Nephron (organoid): ENCODE results near the gene CADPS.

Experiments
- H3K27ac Mint-ChIP-seq, 3 experiments: 2 replicates each; pipeline ENCODE4 v1.8.0; 2020; ENCODE audit warnings: mixed read lengths in 3 of 3, mild to moderate bottlenecking in 2 of 3, moderate library complexity in 1 of 3
- H3K27me3 Mint-ChIP-seq: 2 replicates; pipeline ENCODE4 v1.8.0; 2021; ENCODE audit warnings: low read depth, mild to moderate bottlenecking, moderate library complexity, mixed read lengths
- H3K36me3 Mint-ChIP-seq: 2 replicates; pipeline ENCODE4 v1.8.0; 2020; ENCODE audit warnings: low read depth, mixed read lengths
- H3K4me1 Mint-ChIP-seq: 2 replicates; pipeline ENCODE4 v1.8.0; 2020; ENCODE audit warnings: mixed read lengths
- H3K4me3 Mint-ChIP-seq, 3 experiments: 2 replicates each; pipeline ENCODE4 v1.8.0; 2020; ENCODE audit warnings: mild to moderate bottlenecking in 3 of 3, mixed read lengths in 3 of 3, moderate library complexity in 2 of 3
- H3K9me3 Mint-ChIP-seq: 2 replicates; pipeline ENCODE4 v1.8.0; 2020; ENCODE audit warnings: mixed read lengths
- TF ChIP-seq, protein P1 (sequence below), 3 experiments: fragments of 200-600 bp; sonication (generic); IDR thresholded peaks; one replicate each; pipeline ENCODE4 v1.5.0; 2021; ENCODE audit warnings: antibody characterized with exemption in 3 of 3; ENCODE audit not compliant: unreplicated experiment in 3 of 3

The CADPS gene

DNA sequence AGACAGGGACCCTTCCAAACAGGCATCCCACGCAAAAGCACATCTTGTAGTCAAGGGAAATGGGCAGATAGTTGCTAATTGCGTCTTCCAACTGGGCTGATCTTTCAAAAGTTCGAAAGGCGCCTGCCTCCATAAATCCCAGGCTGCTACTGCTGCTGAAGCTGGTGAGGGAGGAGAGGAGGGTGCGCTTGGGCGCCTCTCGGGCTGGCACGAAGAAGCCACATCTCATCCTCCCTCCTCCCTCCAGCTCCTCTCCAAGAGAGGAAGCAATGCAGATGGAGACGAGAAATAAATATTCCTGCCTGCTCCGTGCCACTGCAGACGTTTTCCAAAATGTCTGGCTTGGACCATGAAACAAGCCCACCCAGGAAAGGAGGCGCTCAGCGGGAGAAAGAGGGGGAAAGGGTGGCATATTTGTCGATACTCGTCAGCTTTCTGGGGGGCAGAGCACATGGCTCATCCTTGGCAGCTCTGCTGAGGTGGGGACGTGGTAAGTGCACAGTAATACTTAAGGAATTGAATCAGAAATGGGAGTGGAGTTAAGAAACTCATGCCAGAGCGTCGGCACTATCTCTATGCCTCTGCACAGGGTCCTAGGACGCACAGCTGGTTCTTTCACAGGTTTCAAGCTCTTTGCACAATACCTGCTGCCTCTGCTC lies 413.0 kb downstream of the CADPS start:
- Mint-ChIP-seq H3K36me3 (no peaks in the 10 kb centered on the region), H3K4me1 (no peaks in the 10 kb centered on the region), H3K4me3 (no peak overlapping the region), H3K9me3 (no peaks in the 10 kb centered on the region), H3K27ac (no peak overlapping the region), H3K27me3 (peaks cover 5% of the 10 kb centered on the region)
- TF ChIP-seq, protein P1, sequence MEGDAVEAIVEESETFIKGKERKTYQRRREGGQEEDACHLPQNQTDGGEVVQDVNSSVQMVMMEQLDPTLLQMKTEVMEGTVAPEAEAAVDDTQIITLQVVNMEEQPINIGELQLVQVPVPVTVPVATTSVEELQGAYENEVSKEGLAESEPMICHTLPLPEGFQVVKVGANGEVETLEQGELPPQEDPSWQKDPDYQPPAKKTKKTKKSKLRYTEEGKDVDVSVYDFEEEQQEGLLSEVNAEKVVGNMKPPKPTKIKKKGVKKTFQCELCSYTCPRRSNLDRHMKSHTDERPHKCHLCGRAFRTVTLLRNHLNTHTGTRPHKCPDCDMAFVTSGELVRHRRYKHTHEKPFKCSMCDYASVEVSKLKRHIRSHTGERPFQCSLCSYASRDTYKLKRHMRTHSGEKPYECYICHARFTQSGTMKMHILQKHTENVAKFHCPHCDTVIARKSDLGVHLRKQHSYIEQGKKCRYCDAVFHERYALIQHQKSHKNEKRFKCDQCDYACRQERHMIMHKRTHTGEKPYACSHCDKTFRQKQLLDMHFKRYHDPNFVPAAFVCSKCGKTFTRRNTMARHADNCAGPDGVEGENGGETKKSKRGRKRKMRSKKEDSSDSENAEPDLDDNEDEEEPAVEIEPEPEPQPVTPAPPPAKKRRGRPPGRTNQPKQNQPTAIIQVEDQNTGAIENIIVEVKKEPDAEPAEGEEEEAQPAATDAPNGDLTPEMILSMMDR (IDR thresholded peaks at IDR 0.05; ENCODE audit: unreplicated experiment in 3 of 3), result no peak

DNA sequence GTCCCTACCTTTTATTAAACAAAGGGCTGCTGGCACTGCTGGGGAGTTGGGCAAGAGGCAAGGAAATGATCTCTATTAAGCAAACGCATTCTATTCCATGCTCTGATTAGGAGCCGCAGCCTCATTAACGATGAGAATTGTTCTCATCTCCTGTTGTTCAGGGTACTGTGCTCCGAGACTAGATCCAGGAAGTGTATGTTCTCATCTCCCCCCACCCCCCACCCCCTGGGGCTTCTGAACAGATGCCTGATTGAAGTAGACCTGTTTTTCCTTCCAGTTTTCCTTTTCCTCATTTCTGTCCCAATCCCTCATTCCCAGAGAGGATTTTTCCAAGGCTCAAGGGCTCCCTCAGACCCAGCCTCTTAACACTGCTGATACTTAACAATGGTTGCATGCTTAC lies 420.3 kb downstream of the CADPS start:
- no peaks in the 10 kb centered on the region for H3K4me1 Mint-ChIP-seq
- no peak overlapping the region for H3K27ac Mint-ChIP-seq
- no peaks in the 10 kb centered on the region for H3K36me3 Mint-ChIP-seq
- TF ChIP-seq, protein P1 (IDR thresholded peaks at IDR 0.05; ENCODE audit: unreplicated experiment in 3 of 3), result no peak
- no peaks in the 10 kb centered on the region for H3K9me3 Mint-ChIP-seq
- peaks cover 16% of the 10 kb centered on the region for H3K27me3 Mint-ChIP-seq
- no peak overlapping the region for H3K4me3 Mint-ChIP-seq

DNA sequence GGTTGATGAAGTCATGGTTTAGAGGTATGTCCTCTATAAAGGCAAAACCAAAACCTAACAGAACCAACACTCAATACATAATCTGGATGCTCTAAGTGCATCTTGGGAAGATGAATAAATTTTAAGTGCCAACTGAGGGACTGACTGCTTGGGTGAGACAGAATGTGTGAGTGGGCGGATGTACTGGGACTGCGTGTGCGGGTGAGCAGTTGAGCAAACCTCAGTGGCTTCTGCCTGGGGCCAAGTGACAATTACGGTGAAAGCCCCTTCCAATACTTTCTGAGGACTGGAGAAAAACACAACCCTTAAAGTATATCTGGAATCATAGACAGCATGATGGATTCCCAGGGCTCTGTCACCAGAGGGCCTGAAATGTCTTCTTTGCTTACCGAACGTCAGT lies 421.8 kb downstream of the CADPS start:
- no peak overlapping the region for H3K4me3 Mint-ChIP-seq
- TF ChIP-seq, protein P1 (IDR thresholded peaks at IDR 0.05; ENCODE audit: unreplicated experiment in 3 of 3), result no peak
- no peaks in the 10 kb centered on the region for H3K36me3 Mint-ChIP-seq
- H3K27me3 Mint-ChIP-seq, result peaks cover 16% of the 10 kb centered on the region
- no peaks in the 10 kb centered on the region for H3K9me3 Mint-ChIP-seq
- no peaks in the 10 kb centered on the region for H3K4me1 Mint-ChIP-seq
- no peak overlapping the region for H3K27ac Mint-ChIP-seq

DNA sequence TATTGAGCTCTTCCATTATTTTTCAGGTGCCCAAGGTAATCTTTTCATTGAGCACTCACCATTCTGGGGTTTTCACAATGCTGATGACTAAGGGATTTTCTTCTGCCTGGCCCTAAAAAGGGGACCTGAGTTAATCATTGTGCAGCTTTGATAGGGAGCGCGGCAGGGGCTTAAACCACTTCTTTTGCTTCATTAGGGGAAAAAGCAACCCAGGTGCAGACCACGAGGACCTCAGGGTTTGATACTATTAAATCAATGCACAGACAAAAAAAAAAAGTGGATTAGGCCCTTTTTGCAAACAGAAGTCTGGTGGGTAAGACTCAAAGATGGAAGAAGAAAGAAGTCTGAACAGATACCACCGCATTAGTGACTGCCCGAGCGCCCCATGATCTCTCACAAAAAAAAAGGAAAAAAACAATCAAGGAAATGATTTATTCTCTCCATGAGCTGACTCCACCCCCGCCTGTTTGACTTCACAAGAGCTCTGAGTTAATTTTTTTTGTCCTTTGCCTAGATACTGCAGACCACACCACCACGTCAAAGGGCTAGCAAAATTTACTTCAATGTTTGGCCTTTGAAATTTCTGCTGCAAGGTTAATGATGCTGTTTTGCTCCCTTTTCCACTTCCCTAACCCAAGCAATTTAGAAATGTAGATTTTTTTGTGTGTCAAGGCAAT lies 423.9 kb downstream of the CADPS start:
- no peak overlapping the region for H3K27ac Mint-ChIP-seq
- peaks cover 16% of the 10 kb centered on the region for H3K27me3 Mint-ChIP-seq
- no peak overlapping the region for H3K4me3 Mint-ChIP-seq
- TF ChIP-seq, protein P1 (IDR thresholded peaks at IDR 0.05; ENCODE audit: unreplicated experiment in 3 of 3), result no peak
- no peaks in the 10 kb centered on the region for H3K9me3 Mint-ChIP-seq
- H3K36me3 Mint-ChIP-seq, result no peaks in the 10 kb centered on the region
- H3K4me1 Mint-ChIP-seq, result no peaks in the 10 kb centered on the region

DNA sequence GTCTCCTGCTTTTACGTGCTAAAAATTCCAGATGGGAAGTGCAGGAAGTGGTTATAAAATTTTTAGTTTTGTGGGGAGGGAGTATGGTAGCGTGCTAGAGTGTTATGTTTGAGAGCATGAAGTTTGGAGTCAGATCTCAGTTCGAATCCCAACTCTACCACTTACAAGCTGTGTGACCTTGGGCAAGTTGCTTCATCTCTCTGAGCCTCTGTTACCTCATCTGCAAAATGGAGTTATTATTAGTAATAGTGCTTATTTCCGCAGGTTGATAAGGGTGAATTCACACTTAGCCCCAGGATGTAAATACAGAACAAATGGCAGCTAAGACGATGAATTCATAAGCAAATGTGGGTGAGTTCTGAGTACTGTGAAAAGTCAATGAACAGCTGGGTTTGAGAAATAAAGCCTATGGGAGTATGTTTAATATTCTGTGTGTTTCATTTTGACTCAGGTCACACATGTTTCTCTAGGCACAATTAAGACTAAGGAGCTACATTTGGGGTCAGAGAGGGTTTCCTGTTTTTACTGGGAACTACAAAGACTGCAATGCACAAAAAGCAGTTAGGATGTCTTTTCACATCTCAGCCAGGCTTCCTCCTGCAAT lies 428.8 kb downstream of the CADPS start:
- H3K4me3 Mint-ChIP-seq, result no peak overlapping the region
- H3K9me3 Mint-ChIP-seq, result no peaks in the 10 kb centered on the region
- no peaks in the 10 kb centered on the region for H3K4me1 Mint-ChIP-seq
- no peaks in the 10 kb centered on the region for H3K36me3 Mint-ChIP-seq
- peaks cover 5% of the 10 kb centered on the region for H3K27me3 Mint-ChIP-seq
- no peak overlapping the region for H3K27ac Mint-ChIP-seq
- TF ChIP-seq, protein P1 (IDR thresholded peaks at IDR 0.05; ENCODE audit: unreplicated experiment in 3 of 3), result no peak
